T-helper 1 cell treated with Interleukin-12 subunit alpha and Interleukin-12 subunit beta and Interleukin-4 antibody, amounts not matched to agents 30 μg/mL and 1 μg/mL, for 36 hours (primary cell): ENCODE results near the gene ACOX3.

Experiments used
- H3K27ac Mint-ChIP-seq: one replicate; pipeline ENCODE4 v1.8.0; 2021; ENCODE audit warnings: mild to moderate bottlenecking, mixed read lengths
- H3K27me3 Mint-ChIP-seq: one replicate; pipeline ENCODE4 v1.8.0; 2021; ENCODE audit warnings: low read depth, mixed read lengths
- H3K36me3 Mint-ChIP-seq: one replicate; pipeline ENCODE4 v1.8.0; 2021; ENCODE audit warnings: low read depth, mixed read lengths
- H3K4me1 Mint-ChIP-seq: one replicate; pipeline ENCODE4 v1.8.0; 2021; ENCODE audit warnings: low read depth, mixed read lengths
- H3K4me3 Mint-ChIP-seq: one replicate; pipeline ENCODE4 v1.8.0; 2021; ENCODE audit warnings: mild to moderate bottlenecking, moderate library complexity, mixed read lengths
- H3K9me3 Mint-ChIP-seq: one replicate; pipeline ENCODE4 v1.8.0; 2021; ENCODE audit warnings: mixed read lengths

The ACOX3 gene

GRCh38 chr4:8329560-8329858 is 111.0 kb downstream of the ACOX3 start:
- Mint-ChIP-seq H3K4me3 (no peak overlapping the region), H3K27me3 (no peaks in the 10 kb centered on the region), H3K4me1 (no peaks in the 10 kb centered on the region), H3K36me3 (no peaks in the 10 kb centered on the region), H3K9me3 (no peaks in the 10 kb centered on the region), H3K27ac (no peak overlapping the region)

GRCh38 chr4:8328866-8329559 is 111.5 kb downstream of the ACOX3 start:
- H3K27ac Mint-ChIP-seq = no peak overlapping the region
- H3K4me1 Mint-ChIP-seq = no peaks in the 10 kb centered on the region
- no peaks in the 10 kb centered on the region for H3K9me3 Mint-ChIP-seq
- no peaks in the 10 kb centered on the region for H3K27me3 Mint-ChIP-seq
- H3K4me3 Mint-ChIP-seq = no peak overlapping the region
- H3K36me3 Mint-ChIP-seq = no peaks in the 10 kb centered on the region

- Mint-ChIP-seq H3K27ac (no peak overlapping the region), H3K9me3 (no peaks in the 10 kb centered on the region)
Measured at GRCh38 chr4:8328456-8328855, 112.1 kb downstream of the ACOX3 start.

GRCh38 chr4:8326206-8326605 is 114.3 kb downstream of the ACOX3 start:
- no peak overlapping the region for H3K27ac Mint-ChIP-seq
- no peaks in the 10 kb centered on the region for H3K9me3 Mint-ChIP-seq
- no peaks in the 10 kb centered on the region for H3K27me3 Mint-ChIP-seq
- no peaks in the 10 kb centered on the region for H3K4me1 Mint-ChIP-seq
- H3K4me3 Mint-ChIP-seq = no peak overlapping the region
- no peaks in the 10 kb centered on the region for H3K36me3 Mint-ChIP-seq

More at GRCh38 chr4:8328456-8328855, 112.1 kb downstream of the ACOX3 start:
- H3K36me3 Mint-ChIP-seq = no peaks in the 10 kb centered on the region
- H3K27me3 Mint-ChIP-seq = no peaks in the 10 kb centered on the region
- H3K4me3 Mint-ChIP-seq = no peak overlapping the region
- H3K4me1 Mint-ChIP-seq = no peaks in the 10 kb centered on the region

- Mint-ChIP-seq H3K27ac (no peak overlapping the region), H3K27me3 (no peaks in the 10 kb centered on the region), H3K4me3 (no peak overlapping the region), H3K4me1 (no peaks in the 10 kb centered on the region), H3K36me3 (no peaks in the 10 kb centered on the region), H3K9me3 (no peaks in the 10 kb centered on the region)
Measured at GRCh38 chr4:8325291-8325973, 115.1 kb downstream of the ACOX3 start.

- H3K9me3 Mint-ChIP-seq = no peaks in the 10 kb centered on the region
Measured at GRCh38 chr4:8324640-8325239, 115.8 kb downstream of the ACOX3 start.

GRCh38 chr4:8323947-8324555 is 116.5 kb downstream of the ACOX3 start:
- Mint-ChIP-seq H3K4me3 (no peak overlapping the region), H3K9me3 (no peaks in the 10 kb centered on the region), H3K4me1 (no peaks in the 10 kb centered on the region), H3K27ac (no peak overlapping the region), H3K27me3 (no peaks in the 10 kb centered on the region), H3K36me3 (no peaks in the 10 kb centered on the region)

More at GRCh38 chr4:8324640-8325239, 115.8 kb downstream of the ACOX3 start:
- Mint-ChIP-seq H3K4me3 (no peak overlapping the region), H3K27ac (no peak overlapping the region), H3K4me1 (no peaks in the 10 kb centered on the region), H3K27me3 (no peaks in the 10 kb centered on the region), H3K36me3 (no peaks in the 10 kb centered on the region)

- H3K36me3 Mint-ChIP-seq = no peaks in the 10 kb centered on the region
- H3K4me3 Mint-ChIP-seq = no peak overlapping the region
- H3K4me1 Mint-ChIP-seq = no peaks in the 10 kb centered on the region
- no peaks in the 10 kb centered on the region for H3K27me3 Mint-ChIP-seq
- no peak overlapping the region for H3K27ac Mint-ChIP-seq
- no peaks in the 10 kb centered on the region for H3K9me3 Mint-ChIP-seq
Measured at GRCh38 chr4:8322794-8323704, 117.5 kb downstream of the ACOX3 start.

- H3K27ac Mint-ChIP-seq = no peak overlapping the region
- H3K36me3 Mint-ChIP-seq = no peaks in the 10 kb centered on the region
- H3K27me3 Mint-ChIP-seq = no peaks in the 10 kb centered on the region
- H3K9me3 Mint-ChIP-seq = no peaks in the 10 kb centered on the region
- H3K4me3 Mint-ChIP-seq = no peak overlapping the region
- H3K4me1 Mint-ChIP-seq = no peaks in the 10 kb centered on the region
Measured at GRCh38 chr4:8321771-8322170, 118.8 kb downstream of the ACOX3 start.

GRCh38 chr4:8321220-8321619 is 119.3 kb downstream of the ACOX3 start:
- Mint-ChIP-seq H3K36me3 (no peaks in the 10 kb centered on the region), H3K9me3 (no peaks in the 10 kb centered on the region), H3K27me3 (no peaks in the 10 kb centered on the region), H3K27ac (no peak overlapping the region), H3K4me3 (no peak overlapping the region), H3K4me1 (no peaks in the 10 kb centered on the region)

GRCh38 chr4:8320386-8320750 is 120.2 kb downstream of the ACOX3 start:
- Mint-ChIP-seq H3K4me3 (no peak overlapping the region), H3K4me1 (no peaks in the 10 kb centered on the region), H3K27me3 (no peaks in the 10 kb centered on the region), H3K36me3 (no peaks in the 10 kb centered on the region), H3K27ac (no peak overlapping the region), H3K9me3 (no peaks in the 10 kb centered on the region)

GRCh38 chr4:8319731-8320385 is 120.7 kb downstream of the ACOX3 start:
- Mint-ChIP-seq H3K27me3 (no peaks in the 10 kb centered on the region), H3K4me1 (no peaks in the 10 kb centered on the region), H3K27ac (no peak overlapping the region), H3K4me3 (no peak overlapping the region), H3K36me3 (no peaks in the 10 kb centered on the region), H3K9me3 (no peaks in the 10 kb centered on the region)

- Mint-ChIP-seq H3K9me3 (no peaks in the 10 kb centered on the region), H3K27ac (no peak overlapping the region), H3K4me3 (no peak overlapping the region)
Measured at GRCh38 chr4:8319061-8319460, 121.5 kb downstream of the ACOX3 start.

GRCh38 chr4:8318509-8318908 is 122.0 kb downstream of the ACOX3 start:
- Mint-ChIP-seq H3K9me3 (no peaks in the 10 kb centered on the region), H3K4me1 (no peaks in the 10 kb centered on the region), H3K27me3 (no peaks in the 10 kb centered on the region), H3K4me3 (no peak overlapping the region), H3K36me3 (no peaks in the 10 kb centered on the region), H3K27ac (no peak overlapping the region)

More at GRCh38 chr4:8319061-8319460, 121.5 kb downstream of the ACOX3 start:
- no peaks in the 10 kb centered on the region for H3K27me3 Mint-ChIP-seq
- no peaks in the 10 kb centered on the region for H3K4me1 Mint-ChIP-seq
- no peaks in the 10 kb centered on the region for H3K36me3 Mint-ChIP-seq
